GM19023 (cell line): ENCODE data around the gene MSGN1.
"Not testable (repeated sequence)": the region's sequence is repeated elsewhere in the genome, so short reads cannot be mapped to it uniquely, and the experiment has no call there.

Experiments used
- ATAC-seq: cut with Tn5 transposase; IDR thresholded peaks from one replicate; pipeline ENCODE4 v1.9.1; 2021; ENCODE audit warnings: mild to moderate bottlenecking, moderate library complexity; ENCODE audit not compliant: unreplicated experiment

Gene MSGN1

DNA sequence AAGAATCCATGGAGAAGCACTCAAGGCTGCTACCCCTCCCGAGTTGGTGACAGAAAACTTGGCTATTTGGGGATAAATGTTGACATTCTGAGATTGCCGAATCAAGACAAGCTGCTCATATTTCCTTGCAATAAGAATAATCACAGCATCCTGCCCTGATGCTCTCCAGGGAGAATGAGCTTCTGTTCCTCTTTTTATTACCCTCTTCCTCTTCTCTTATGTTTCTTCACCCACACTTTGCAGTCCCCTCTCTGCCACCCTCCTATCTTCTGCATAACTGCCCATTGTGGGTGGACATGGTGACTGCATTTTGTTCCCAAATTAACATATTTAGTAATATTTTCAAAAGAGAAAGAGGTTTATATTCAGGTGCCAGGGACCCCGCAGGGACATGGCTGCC, 11.9 kb upstream of the MSGN1 start:
- peak; percentile 37 for ATAC-seq

DNA sequence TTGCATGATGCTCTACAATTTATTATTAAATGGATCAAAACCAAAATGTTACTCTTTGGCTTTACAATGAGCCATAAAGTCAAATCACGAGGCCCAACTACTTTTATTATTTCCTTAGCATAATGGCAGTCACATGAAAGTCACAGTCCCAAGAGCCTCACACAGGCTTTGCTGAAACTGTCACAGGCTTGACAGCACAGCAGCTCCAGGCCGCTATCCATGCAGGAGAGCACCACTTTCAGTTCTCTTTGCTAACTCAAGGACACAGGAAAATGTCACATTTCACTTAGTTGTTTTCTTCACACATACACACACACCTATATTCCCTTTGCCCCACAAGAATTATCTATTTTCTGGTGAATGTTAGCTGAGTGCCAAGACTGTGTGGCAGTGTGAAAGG, 11.1 kb upstream of the MSGN1 start:
- no peak for ATAC-seq

DNA sequence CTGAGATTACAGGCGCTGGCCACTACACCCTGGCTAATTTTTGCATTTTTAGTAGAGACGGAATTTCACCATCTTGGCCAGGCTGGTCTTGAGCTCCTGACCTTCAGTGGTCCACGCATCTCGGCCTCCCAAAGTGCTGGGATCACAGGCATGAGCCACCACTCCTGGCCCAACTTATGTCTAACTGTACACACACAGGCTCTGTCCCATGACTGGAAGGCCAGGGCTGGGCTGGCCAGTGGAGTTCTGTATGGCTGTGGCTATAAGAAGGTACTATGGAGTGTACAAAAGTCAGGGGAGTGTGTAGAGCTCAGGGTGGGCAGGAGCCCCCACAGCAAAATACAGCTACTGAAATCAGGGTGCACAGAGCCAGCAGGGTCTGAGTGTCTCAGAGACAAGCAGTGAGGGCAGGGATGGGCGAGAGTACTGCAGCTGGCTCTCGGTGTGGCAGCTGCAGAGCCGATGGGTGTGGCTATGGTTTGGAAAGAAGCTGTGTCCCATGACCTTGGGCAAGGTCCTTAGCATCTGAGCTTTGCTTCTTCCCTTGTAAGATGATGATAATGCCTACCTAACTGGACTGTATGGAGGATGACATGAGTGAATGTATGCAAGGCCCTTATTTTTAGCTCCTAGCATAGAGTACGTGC, 10.4 kb upstream of the MSGN1 start:
- no peak for ATAC-seq

DNA sequence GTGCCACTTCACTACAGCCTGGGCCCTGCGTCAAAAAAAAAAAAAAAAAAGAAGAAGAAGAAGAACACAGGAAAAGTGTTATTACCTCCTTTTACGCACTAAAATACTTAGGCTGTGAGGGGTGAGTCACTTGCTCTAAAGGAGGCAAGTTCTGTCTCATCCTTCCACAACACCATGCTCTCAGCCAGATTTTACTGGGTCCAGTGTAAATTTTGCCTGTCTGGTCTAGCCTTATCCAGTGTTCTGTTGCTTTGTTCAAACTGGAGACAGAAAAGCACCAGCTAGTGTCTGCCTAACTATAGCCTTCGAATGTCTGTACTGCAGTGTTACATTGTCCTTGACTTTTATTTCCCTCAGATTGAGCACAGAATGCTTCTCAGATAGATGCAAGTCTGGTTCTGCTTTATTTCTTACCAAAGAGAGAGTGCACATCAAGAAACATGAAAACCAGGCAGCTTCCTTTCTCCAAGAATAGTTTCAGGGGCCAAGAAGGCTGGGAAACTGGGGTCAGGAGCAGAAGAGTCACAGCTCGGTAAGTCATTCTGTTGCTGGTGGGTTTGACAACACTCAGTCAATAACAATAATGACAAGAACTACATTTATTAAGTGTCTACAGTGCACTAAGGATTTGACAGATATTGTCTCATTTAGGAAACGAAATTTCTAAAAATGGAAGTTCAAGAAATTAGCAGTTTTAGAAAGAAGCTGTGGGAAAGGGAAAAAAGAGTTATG, 3.1 kb upstream of the MSGN1 start:
- ATAC-seq: peak; percentile 51

DNA sequence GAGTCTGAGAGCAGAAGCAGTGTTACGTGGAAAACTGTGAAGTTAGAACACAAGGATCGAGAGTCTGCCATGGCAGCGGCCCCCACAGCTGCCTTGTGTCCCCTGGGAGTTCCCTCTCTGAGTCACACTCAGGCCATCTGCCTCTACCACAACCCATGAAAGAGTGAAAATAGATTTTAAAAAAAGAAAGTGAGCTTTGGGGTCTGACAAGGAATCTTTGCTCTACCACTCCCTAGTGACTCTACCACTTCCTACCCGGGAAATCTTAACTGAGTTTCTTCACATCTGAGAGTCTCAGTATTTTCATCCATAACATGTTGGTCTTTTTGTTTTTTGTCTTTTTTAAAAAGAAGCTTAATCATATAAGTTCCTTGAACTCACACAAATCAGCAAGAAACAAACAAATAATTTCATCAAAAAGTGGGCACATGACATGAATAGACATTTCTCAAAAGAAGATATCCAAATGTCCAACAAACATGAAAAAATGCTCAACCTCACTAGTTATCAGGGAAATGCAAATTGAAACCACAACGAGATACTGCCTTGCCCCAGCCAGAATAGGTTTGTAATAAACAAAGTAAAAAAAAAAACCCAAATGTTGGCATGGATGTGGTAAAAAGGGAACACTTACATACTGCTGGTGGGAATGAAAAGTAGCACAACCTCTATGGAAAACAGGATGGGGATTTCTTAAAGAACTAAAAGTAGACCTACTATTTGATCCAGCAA, 2.4 kb upstream of the MSGN1 start:
- peak; percentile 87 for ATAC-seq

DNA sequence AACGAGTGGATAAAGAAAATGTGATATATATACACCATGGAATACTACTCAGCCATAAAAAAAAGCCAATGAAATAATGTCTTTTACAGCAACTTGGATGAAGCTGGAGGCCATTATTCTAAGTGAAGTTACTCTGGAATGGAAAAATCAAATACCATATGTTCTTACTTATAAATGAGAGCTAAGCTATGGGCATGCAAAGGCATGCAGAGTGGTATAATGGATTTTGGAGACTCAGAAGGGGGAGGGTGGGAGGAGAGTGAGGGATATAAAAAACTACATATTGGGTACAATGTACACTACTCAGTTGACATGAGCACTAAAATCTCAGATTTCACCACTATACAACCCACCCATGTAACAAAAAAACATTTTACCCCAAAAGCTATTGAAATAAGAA, 1.7 kb upstream of the MSGN1 start:
- no peak for ATAC-seq

DNA sequence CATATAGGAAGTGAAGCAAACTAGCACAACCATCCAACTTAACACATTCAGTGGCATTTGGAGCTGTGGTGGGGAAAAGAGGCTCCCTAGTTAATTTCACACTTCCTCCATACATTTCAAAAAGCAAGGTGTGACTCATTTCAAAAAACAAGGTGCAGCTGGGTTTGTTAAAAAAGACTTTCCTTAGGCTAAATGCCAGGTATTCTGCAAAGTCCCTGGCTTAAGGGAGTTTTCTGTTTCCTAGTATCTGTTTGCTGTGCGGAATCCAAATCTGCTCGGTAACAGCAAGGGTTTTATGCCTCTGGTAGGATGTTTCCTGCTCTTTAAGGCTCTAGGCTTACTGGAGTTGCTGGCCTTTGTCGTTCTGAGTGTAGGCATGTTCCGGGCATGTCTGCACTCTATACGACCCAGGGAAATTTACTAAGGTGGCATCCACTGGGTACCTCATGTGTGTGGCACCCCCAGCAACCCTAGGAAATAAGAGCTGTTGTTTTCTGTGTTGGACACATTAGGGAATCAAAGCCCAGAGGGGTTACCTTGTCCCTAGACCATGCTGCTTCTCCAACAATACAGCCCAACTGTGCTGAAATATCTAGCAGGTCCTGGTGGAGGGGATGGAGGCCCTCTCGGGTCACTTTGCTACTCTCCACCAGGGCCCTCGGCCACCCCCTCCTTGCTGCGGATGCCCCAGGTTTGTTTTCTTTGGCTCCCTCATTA, 634 bp upstream of the MSGN1 start:
- ATAC-seq: no peak

DNA sequence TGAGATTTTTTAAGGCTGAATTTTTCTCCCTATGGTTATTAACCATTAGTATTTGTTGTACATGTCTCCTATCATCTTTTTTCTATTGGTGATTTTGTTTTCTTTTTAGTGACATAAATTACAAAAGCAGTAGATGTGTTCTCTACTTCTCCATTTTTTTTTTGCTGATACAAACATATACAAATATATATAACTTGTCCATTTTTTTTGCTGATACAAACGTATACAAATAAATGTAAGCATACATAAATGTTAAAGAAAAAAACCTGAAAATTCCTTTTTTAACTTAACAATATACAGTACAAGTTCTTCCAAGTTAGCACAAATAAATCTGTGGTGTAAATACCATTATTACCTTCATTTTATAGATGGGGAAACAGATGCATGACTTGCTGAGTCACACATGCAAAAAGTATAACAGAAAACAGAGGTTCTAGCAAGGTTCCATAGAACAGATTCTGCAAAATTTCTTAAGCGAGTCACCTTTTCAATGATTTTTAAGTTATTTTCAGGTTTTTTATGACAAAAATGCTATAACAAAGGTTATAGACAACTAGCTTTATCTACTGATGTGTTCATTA, 2.1 kb downstream of the MSGN1 start:
- ATAC-seq: no peak

DNA sequence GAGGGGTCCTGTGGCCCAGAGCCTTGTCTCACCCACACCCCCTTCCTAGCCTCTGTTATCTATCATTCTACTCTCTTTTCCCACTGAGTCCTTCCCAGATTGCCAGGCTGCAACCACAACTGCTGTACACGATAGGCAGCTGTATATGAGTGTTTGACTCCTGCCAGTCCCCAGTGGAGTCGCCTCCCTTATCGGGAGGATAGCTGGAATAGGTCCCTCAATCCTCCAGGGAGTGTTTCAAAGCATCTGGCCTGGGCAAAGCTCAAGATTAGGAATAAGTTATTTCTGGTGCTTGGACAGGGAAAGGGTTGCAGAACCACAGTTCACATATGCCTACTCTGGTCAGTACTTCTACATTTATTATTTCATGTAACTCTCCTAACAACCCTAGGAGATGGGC, 4.8 kb downstream of the MSGN1 start:
- no peak for ATAC-seq

DNA sequence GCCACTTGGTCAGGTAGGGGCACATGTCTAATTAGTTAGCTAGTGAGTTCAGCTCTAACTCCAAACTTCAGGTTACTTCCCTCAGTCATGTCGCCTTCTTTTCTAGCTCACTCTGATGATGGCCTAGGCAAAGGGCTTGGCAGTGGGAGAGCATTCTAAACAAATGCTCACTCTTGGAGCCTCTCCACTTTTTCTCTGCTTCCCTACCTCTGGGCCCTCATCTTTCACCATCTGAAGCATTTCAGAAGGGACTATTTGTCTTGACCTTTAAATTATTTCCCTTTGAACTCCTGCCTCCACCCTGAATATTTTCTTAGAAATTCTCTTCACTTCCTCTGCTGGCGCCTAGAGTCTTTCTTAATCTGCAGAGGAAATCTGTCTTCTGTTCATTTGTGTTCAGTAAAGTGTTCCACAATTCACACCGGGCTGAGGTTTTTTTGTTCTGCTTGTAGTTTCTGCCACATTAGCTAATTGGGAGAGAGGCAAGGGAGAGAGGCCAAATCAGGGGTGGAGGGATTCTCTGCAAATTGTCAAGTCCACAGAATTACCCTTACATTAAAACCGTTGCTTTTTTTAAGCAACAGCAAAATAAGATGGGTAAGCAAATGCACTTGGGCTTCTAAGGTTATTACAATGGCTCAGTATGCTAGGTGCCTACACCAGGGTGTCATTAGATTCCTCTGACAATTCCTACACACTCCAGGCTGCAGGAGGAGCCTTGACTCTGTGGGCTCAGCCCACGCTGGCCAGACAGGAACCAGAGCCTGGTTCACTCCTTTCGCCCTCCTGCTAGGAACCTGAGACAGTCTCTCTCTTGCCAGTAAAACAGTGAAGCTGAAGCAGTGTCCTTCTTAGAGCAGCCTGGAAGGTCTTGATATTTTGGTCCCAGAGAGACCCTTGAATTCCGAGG, 5.5 kb downstream of the MSGN1 start:
- ATAC-seq: peak; percentile 51

DNA sequence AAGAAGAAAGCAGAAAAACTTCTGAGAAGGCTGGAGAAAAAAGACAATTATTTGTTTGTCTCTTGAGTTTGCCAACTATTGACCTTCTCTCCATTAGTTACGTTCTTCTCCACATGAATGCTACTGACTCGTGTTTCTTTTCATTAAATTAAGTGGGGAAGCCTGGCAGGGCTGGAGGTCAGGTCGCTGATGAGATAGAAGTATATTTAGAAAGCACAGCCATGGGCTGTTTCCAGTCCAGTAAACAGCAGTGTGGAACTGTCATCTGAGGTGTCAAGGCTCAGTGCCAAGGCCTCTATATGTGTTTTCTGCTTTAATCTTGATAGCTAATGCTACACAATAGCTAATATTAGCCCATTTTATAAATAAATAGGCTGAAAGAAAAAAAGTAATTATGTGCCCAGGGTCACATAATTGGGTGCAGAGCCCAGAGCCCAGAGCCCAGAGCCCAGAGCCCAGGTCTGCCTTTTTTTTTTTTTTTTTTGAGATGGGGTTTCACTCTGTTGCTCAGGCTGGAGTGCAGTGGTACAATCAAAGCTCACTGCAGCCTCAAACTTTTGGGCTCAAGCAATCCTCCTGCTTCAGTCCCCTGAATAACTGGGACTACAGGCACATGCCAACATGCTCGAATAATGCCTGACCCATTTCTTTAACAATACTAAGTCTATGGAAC, 6.3 kb downstream of the MSGN1 start:
- peak; percentile 33 for ATAC-seq

DNA sequence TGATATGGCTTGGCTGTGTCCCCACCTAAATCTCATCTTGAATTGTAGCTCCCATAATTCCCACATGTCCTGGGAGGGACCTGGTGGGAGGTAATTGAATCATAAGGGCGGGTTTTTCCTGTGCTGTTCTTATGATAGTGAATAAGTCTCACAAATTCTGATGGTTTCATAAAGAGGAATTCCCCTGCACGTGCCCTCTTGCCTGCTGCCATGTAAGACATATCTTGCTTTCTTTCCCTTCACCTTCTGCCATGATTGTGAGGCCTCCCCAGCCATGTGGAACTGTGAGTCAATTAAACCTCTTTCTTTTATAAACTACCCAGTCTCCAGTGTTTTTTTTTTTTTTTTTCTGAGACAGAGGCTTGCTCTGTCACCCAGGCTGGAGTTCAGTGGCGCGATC, 7.4 kb downstream of the MSGN1 start:
- ATAC-seq: not testable (repeated sequence)

DNA sequence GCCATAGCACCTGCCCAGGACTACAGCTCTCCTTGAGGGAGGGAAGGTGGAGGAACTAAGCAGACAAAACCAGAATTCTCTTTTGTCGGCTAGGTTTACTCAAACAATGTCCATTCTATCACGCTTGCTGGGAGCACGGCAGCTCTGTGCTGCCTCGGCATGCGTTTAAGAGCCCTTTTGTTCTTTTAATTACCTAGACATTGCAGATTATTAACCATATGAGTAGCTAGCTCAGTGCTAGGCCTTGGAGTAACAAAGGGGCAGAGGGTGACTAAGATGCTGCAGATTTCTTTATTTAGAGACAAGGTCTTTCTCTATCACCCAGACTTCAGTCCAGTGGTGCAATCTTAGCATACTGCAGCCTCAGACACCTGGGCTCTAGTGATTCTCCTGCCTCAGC, 11.1 kb downstream of the MSGN1 start:
- no peak for ATAC-seq

DNA sequence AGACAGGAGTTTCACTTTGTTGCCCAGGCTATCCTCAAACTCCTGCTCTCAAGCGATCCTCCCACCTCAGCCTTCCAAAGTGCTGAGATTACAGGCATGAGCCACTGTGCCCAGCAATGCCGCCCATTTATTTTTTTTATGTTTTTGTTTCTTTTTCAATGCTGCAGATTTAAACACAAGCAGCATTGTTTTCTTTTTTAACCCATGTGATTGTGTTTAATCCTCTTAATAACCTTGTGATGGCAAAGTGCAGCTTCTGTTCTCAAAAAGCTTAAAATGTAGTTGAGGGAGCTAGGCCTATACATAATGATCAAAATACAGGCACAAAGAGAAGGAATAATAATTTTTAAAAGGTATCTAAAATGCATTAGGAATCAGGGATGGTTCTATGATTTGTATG, 11.5 kb downstream of the MSGN1 start:
- no peak for ATAC-seq

DNA sequence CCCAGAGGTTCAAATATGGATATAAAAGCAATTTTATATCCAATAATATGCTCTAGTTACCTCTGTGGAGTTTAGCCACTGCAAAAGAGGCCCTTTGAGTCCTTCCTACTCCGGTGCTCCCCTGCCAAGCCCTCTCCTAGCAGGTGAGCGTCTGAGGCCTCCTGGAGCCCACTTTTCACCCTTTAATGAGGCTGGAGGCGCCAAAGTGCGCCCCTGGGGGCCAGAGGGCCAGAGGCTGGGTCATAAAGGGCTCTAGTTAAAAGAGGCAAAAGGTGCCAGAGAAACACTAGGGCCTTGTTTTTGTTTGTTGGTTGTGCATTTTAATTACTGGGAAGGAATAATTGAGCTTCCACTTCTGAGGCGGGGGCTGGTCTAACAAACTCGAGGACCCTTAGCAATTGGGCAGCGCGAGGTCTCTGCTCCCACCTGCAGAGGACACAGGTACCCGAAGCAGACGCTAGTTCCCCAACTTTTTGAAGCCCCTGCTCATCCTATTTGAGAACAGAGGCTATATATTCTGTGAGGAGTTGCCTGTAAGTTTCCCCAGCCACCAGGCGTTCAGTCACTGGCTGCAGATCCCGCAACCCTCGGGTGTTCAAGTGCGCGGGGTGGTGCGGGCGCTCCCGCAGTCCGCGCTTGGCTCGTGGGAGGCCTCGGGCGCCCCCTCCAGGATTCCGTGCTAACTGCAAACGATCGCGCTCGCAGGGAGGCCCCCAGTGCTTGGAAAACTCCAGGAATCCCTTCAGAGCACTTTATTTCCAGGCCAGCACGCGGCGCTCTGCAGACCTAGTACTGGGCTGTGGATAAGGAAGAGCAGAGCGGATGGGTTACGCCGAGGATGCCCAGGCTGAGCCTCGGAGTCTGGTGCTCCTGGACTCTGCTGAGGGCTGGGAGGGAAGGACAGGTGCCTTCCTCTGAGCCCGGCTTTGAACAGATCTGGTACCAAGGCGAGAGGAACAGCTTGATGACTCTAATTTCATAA, 14.1 kb downstream of the MSGN1 start:
- peak; percentile 86 for ATAC-seq

DNA sequence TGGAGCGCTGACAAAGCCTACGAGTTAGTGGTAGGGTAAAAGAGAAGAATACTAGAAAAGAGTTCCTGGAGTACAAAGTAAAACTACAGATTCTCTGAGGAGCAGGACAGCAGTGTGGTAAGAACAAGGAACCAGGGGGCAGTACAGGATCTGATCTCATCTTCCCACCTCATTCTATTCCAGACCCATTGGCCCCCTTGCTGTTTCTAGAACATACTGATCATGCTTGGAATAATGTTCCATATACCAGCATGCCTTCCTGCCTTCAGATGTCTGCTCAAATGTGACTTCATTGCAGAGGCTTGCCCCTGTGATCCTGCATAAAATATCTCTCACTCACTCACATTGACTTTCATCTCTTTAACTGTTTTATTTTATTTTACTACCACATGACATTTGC, 19.3 kb downstream of the MSGN1 start:
- no peak for ATAC-seq

DNA sequence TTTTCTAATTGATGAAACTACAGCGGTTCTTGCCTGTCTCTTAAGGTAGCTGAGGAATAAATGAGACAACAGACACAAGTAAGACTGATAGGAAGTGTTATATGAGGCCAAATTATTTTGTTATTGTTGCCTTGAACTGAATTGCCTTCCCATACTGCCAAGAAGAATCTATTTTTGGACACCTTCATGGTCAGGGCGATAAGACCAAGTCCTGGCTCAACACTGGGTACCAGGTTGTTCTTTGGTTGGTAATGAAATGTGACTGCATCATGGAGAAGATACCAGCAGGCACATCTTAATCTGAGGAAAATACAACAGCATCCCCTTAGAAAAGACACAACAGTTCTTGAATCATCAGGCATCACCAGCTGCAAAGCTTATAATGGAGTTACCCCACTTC, 23.7 kb downstream of the MSGN1 start:
- ATAC-seq: no peak

DNA sequence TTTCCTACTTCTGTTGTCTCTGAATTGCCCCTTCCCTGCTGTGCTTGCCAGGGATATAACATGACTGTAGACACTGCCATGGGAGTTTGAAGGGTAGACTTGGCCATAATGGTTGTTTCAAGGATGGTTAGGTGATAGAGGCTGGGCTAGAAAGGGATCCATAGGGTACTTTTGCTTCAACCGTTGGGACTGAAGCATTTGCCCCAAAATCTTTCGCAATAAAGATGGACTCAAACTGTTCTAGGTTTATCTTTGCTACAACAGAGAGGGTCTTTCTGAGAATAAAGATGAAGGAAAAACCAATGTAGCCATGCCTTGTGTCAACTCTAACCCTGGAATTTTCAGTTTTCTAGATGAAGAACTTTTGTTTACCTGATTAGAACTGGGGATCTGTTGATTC, 27.2 kb downstream of the MSGN1 start:
- ATAC-seq: no peak
